GM23338 (cell line): ENCODE data around the gene HEXA. TPM values are rescaled to one million over a fixed set of nuclear protein-coding genes. Genes with fewer than 3 reads are reported as not detected.

Experiments used
- ATAC-seq: fragments of 200-7000 bp; cut with Tn5 transposase; 3 replicates; pipeline ENCODE4 v1.9.1; 2020
- DNase-seq: peaks from one replicate; pipeline ENCODE4 v3.0.0-alpha.2; 2015; ENCODE audit warnings: low spot score
- H2AFZ ChIP-seq: fragments of 200-600 bp; sonication (generic); 2 replicates; pipeline ENCODE4 v1.8.0; 2016; ENCODE audit warnings: antibody characterized with exemption, mild to moderate bottlenecking, moderate library complexity
- H3F3A ChIP-seq: fragments of 200-600 bp; sonication (generic); replicated peaks from 2 replicates; pipeline ENCODE4 v1.8.0; 2017; ENCODE audit warnings: antibody characterized with exemption, mixed run types, low read depth
- H3K27ac ChIP-seq: fragments of 200-600 bp; sonication (generic); 2 replicates; pipeline ENCODE4 v1.6.1; 2016; ENCODE audit warnings: low read depth
- H3K27me3 ChIP-seq: fragments of 200-600 bp; sonication (generic); 2 replicates; pipeline ENCODE4 v1.8.0; 2016; ENCODE audit warnings: mild to moderate bottlenecking, mixed run types, moderate library complexity; ENCODE audit not compliant: insufficient read depth
- H3K36me3 ChIP-seq: fragments of 200-600 bp; sonication (generic); 2 replicates; pipeline ENCODE4 v1.8.0; 2016; ENCODE audit warnings: mild to moderate bottlenecking; ENCODE audit not compliant: insufficient read depth
- H3K4me1 ChIP-seq: fragments of 200-600 bp; sonication (generic); 2 replicates; pipeline ENCODE4 v1.8.0; 2016; ENCODE audit warnings: mild to moderate bottlenecking, moderate library complexity; ENCODE audit not compliant: insufficient read depth
- H3K4me2 ChIP-seq: fragments of 200-600 bp; sonication (generic); 2 replicates; pipeline ENCODE4 v1.7.1; 2017; ENCODE audit warnings: mixed run types
- H3K4me3 ChIP-seq: fragments of 200-600 bp; sonication (generic); 2 replicates; pipeline ENCODE4 v1.6.1; 2016; ENCODE audit warnings: mixed run types
- H3K79me2 ChIP-seq: fragments of 200-600 bp; sonication (generic); replicated peaks from 2 replicates; pipeline ENCODE4 v1.8.0; 2017; ENCODE audit warnings: mild to moderate bottlenecking; ENCODE audit not compliant: insufficient read depth
- H3K9me2 ChIP-seq: fragments of 200-600 bp; sonication (generic); 2 replicates; pipeline ENCODE4 v1.8.0; 2017; ENCODE audit not compliant: insufficient read depth
- H4K20me1 ChIP-seq: fragments of 200-600 bp; sonication (generic); replicated peaks from 2 replicates; pipeline ENCODE4 v1.8.0; 2017; ENCODE audit warnings: mild to moderate bottlenecking; ENCODE audit not compliant: insufficient read depth
- H3K27ac Mint-ChIP-seq: 2 replicates; pipeline ENCODE4 v1.8.0; 2020; ENCODE audit warnings: inconsistent platforms, mild to moderate bottlenecking, moderate library complexity, mixed read lengths
- H3K27me3 Mint-ChIP-seq: 3 replicates; pipeline ENCODE4 v1.8.0; 2022; ENCODE audit warnings: low read depth, mild to moderate bottlenecking, moderate library complexity, mixed read lengths, inconsistent platforms; ENCODE audit not compliant: insufficient read depth, poor library complexity
- H3K36me3 Mint-ChIP-seq: 3 replicates; pipeline ENCODE4 v1.8.0; 2021; ENCODE audit warnings: low read depth, mild to moderate bottlenecking, inconsistent platforms, moderate library complexity, mixed read lengths
- H3K4me1 Mint-ChIP-seq: 3 replicates; pipeline ENCODE4 v1.8.0; 2020; ENCODE audit warnings: mild to moderate bottlenecking, inconsistent platforms, mixed read lengths
- H3K4me3 Mint-ChIP-seq: 3 replicates; pipeline ENCODE4 v1.8.0; 2021; ENCODE audit warnings: moderate library complexity, mild to moderate bottlenecking, inconsistent platforms, mixed read lengths
- H3K9me3 Mint-ChIP-seq: 3 replicates; pipeline ENCODE4 v1.8.0; 2020; ENCODE audit warnings: moderate library complexity, mild to moderate bottlenecking, inconsistent platforms, mixed read lengths
- CREB1 ChIP-seq: fragments of 250-450 bp; sonication (Bioruptor Pico); IDR thresholded peaks from 2 replicates; pipeline ENCODE4 v1.5.0; 2020; ENCODE audit warnings: low read depth, mild to moderate bottlenecking, moderate library complexity
- EZH2phosphoT487 ChIP-seq: fragments of 200-600 bp; sonication (generic); IDR thresholded peaks from one replicate; pipeline ENCODE4 v1.8.1; 2018; ENCODE audit warnings: antibody characterized with exemption; ENCODE audit not compliant: unreplicated experiment
- JUNB ChIP-seq: IDR thresholded peaks from one replicate; pipeline ENCODE4 v1.6.1; 2016; ENCODE audit warnings: antibody characterized with exemption; ENCODE audit not compliant: unreplicated experiment
- NANOG ChIP-seq: IDR thresholded peaks from 2 replicates; pipeline ENCODE4 v1.6.1; 2016; ENCODE audit warnings: antibody characterized with exemption, borderline replicate concordance
- STAT1 ChIP-seq: IDR thresholded peaks from one replicate; pipeline ENCODE4 v1.6.1; 2016; ENCODE audit warnings: antibody characterized with exemption; ENCODE audit not compliant: unreplicated experiment
- ZNF114 ChIP-seq: fragments of 250-450 bp; sonication (Bioruptor Pico); IDR thresholded peaks from 2 replicates; pipeline ENCODE4 v1.5.0; 2020; ENCODE audit warnings: mild to moderate bottlenecking, moderate library complexity
- polyA plus RNA-seq: library from polyadenylated mRNA; unstranded; fragments of >200 nt; fragmentation: Nextera tagmentation; extraction: Ambion mirVana; gene quantifications from 2 replicates; pipeline ENCODE4 v1.2.1, GENCODE V29; 2016
- total RNA-seq: library from RNA; depleted of rRNA; stranded (reverse); fragments of >200 nt; shearing (Covaris generic); gene quantifications from 2 replicates; pipeline ENCODE4 v1.2.3, GENCODE V29; 2014
- TF ChIP-seq, protein P1 (sequence below): fragments of 250-450 bp; sonication (Bioruptor Pico); IDR thresholded peaks from 2 replicates; pipeline ENCODE4 v1.5.0; 2020; ENCODE audit warnings: mild to moderate bottlenecking, moderate library complexity

HEXA gene
- total and polyA plus RNA-seq, 2 experiments from 2014 or later: 43.0 to 43.8 TPM

GRCh38 chr15:72338617-72339321 is 37.0 kb downstream of the HEXA start:
- Histone ChIP-seq H3K4me3 (no peak overlapping the region), H4K20me1 (no peaks in the 10 kb centered on the region), H3K4me2 (no peak overlapping the region), H3K79me2 (no peaks in the 10 kb centered on the region), H3K27me3 (no peaks in the 10 kb centered on the region), H3K4me1 (peaks cover 4% of the 10 kb centered on the region; the same call in 1 of the 2 replicates), H3K9me2 (no peaks in the 10 kb centered on the region), H3K27ac (no peak overlapping the region), H2AFZ (no peak overlapping the region), H3K36me3 (no peaks in the 10 kb centered on the region), H3F3A (no peaks in the 10 kb centered on the region)
- no peaks in the 10 kb centered on the region for H3K9me3 Mint-ChIP-seq
- peaks cover 4% of the 10 kb centered on the region for H3K27me3 Mint-ChIP-seq
- no peak overlapping the region for H3K4me3 Mint-ChIP-seq
- DNase-seq: no peak
- TF ChIP-seq, protein P1, sequence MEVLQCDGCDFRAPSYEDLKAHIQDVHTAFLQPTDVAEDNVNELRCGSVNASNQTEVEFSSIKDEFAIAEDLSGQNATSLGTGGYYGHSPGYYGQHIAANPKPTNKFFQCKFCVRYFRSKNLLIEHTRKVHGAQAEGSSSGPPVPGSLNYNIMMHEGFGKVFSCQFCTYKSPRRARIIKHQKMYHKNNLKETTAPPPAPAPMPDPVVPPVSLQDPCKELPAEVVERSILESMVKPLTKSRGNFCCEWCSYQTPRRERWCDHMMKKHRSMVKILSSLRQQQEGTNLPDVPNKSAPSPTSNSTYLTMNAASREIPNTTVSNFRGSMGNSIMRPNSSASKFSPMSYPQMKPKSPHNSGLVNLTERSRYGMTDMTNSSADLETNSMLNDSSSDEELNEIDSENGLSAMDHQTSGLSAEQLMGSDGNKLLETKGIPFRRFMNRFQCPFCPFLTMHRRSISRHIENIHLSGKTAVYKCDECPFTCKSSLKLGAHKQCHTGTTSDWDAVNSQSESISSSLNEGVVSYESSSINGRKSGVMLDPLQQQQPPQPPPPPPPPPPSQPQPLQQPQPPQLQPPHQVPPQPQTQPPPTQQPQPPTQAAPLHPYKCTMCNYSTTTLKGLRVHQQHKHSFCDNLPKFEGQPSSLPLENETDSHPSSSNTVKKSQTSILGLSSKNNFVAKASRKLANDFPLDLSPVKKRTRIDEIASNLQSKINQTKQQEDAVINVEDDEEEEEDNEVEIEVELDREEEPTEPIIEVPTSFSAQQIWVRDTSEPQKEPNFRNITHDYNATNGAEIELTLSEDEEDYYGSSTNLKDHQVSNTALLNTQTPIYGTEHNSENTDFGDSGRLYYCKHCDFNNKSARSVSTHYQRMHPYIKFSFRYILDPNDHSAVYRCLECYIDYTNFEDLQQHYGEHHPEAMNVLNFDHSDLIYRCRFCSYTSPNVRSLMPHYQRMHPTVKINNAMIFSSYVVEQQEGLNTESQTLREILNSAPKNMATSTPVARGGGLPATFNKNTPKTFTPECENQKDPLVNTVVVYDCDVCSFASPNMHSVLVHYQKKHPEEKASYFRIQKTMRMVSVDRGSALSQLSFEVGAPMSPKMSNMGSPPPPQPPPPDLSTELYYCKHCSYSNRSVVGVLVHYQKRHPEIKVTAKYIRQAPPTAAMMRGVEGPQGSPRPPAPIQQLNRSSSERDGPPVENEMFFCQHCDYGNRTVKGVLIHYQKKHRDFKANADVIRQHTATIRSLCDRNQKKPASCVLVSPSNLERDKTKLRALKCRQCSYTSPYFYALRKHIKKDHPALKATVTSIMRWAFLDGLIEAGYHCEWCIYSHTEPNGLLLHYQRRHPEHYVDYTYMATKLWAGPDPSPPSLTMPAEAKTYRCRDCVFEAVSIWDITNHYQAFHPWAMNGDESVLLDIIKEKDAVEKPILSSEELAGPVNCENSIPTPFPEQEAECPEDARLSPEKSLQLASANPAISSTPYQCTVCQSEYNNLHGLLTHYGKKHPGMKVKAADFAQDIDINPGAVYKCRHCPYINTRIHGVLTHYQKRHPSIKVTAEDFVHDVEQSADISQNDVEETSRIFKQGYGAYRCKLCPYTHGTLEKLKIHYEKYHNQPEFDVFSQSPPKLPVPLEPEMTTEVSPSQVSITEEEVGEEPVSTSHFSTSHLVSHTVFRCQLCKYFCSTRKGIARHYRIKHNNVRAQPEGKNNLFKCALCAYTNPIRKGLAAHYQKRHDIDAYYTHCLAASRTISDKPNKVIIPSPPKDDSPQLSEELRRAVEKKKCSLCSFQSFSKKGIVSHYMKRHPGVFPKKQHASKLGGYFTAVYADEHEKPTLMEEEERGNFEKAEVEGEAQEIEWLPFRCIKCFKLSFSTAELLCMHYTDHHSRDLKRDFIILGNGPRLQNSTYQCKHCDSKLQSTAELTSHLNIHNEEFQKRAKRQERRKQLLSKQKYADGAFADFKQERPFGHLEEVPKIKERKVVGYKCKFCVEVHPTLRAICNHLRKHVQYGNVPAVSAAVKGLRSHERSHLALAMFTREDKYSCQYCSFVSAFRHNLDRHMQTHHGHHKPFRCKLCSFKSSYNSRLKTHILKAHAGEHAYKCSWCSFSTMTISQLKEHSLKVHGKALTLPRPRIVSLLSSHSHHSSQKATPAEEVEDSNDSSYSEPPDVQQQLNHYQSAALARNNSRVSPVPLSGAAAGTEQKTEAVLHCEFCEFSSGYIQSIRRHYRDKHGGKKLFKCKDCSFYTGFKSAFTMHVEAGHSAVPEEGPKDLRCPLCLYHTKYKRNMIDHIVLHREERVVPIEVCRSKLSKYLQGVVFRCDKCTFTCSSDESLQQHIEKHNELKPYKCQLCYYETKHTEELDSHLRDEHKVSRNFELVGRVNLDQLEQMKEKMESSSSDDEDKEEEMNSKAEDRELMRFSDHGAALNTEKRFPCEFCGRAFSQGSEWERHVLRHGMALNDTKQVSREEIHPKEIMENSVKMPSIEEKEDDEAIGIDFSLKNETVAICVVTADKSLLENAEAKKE: no peak
- no peak for TF ChIP-seq STAT1
- TF ChIP-seq CREB1: no peak
- no peak for TF ChIP-seq ZNF114 (CRISPR knock-in tag)
- no peak overlapping the region for H3K27ac Mint-ChIP-seq
- H3K4me1 Mint-ChIP-seq: peaks cover 10% of the 10 kb centered on the region; the same call in 2 of the 3 replicates
- no peak for ATAC-seq
- no peaks in the 10 kb centered on the region for H3K36me3 Mint-ChIP-seq

DNA sequence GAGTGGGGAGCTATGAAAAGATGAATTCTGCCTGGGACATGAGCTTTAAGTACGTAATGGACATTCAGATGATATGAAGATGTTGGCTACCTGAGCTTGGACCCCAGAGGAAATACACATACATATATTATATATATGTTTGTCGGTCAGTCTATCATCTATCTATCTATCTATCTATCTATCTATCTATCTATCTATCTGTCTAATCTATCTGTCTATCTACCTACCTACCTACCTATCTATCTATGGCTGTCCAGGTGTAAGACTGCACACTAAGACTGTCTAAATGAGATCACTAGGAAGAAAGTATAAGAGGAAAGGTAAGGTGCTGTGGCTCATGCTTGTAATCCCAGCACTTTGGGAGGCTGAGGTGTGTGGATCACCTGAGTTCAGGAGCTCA is 37.7 kb downstream of the HEXA start:
- ATAC-seq: no peak
- Mint-ChIP-seq H3K9me3 (no peaks in the 10 kb centered on the region), H3K27ac (no peak overlapping the region)

More for the DNA sequence above, 37.7 kb downstream of the HEXA start:
- Histone ChIP-seq H3F3A (no peaks in the 10 kb centered on the region), H3K4me1 (peaks cover 4% of the 10 kb centered on the region; the same call in 1 of the 2 replicates), H4K20me1 (no peaks in the 10 kb centered on the region), H2AFZ (no peak overlapping the region), H3K4me2 (no peak overlapping the region), H3K79me2 (no peaks in the 10 kb centered on the region), H3K4me3 (no peak overlapping the region), H3K36me3 (no peaks in the 10 kb centered on the region), H3K27ac (no peak overlapping the region), H3K27me3 (no peaks in the 10 kb centered on the region), H3K9me2 (no peaks in the 10 kb centered on the region)
- no peak for DNase-seq
- Mint-ChIP-seq H3K27me3 (peaks cover 4% of the 10 kb centered on the region), H3K4me1 (peaks cover 10% of the 10 kb centered on the region; the same call in 2 of the 3 replicates), H3K4me3 (no peak overlapping the region), H3K36me3 (no peaks in the 10 kb centered on the region)
- TF ChIP-seq NANOG (no peak), JUNB (no peak), EZH2phosphoT487 (no peak)
